ENCODE measurements around the gene PLXDC2.

PLXDC2 gene

DNA sequence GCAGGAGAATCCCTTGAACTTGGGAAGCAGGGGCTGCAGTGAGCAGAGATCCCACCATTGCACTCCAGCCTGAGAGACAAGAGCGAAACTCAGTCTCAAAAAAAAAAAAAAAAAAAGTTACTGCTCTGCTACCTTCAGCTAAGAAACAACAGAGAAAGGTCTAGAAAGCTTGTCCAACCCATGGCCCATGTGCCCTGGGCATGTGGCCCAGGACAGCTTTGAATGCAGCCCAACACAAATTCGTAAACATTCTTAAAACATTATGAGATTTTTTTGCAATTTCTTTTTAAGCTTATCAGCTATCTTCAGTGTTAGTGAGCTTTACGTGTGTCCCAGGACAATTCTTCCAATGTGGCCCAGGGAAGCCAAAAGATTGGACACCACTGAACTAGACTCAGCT lies 22.9 kb downstream of the PLXDC2 start:
- H3K27ac ChIP-seq (ENCODE audit: low read depth, low read length) = no peak overlapping the region
- H3K9ac ChIP-seq (ENCODE audit: low read length) = no peak overlapping the region
- H3K36me3 ChIP-seq (ENCODE audit: insufficient read depth, low read length) = no peaks in the 10 kb centered on the region
- peaks cover 10% of the 10 kb centered on the region for H3K4me1 ChIP-seq (ENCODE audit: insufficient read depth, low read length)
- H3K9me3 ChIP-seq (ENCODE audit: low read length) = no peaks in the 10 kb centered on the region
- H3K27me3 ChIP-seq (ENCODE audit: control insufficient read depth in 1 of 2, insufficient read depth in 2 of 2, low read length in 2 of 2) = no peaks in the 10 kb centered on the region
- H3K4me3 ChIP-seq (ENCODE audit: low read depth in 1 of 2, low read length in 2 of 2) = no peak overlapping the region

DNA sequence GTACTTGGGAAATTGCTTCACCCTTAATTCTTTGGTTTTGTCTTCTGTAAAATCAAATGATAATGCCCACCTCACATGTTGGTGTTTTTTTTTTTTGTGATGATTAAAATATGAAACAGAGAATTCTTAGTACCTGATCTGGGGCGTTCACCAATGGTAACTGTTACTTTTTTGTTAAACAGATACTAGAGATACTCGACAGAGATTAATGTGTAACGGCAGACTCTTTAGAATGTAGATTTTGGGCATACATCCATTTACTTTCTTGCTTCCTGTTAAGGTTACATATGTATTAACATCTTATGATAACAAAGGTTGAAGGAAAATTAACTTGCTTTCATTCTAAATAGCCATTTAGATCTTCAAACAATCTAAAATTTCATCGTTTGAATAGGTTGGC lies 23.3 kb downstream of the PLXDC2 start:
- H3K4me1 ChIP-seq (ENCODE audit: insufficient read depth, low read length) = peaks cover 10% of the 10 kb centered on the region
- H3K27me3 ChIP-seq (ENCODE audit: control insufficient read depth in 1 of 2, insufficient read depth in 2 of 2, low read length in 2 of 2) = no peaks in the 10 kb centered on the region
- no peaks in the 10 kb centered on the region for H3K9me3 ChIP-seq (ENCODE audit: low read length)
- no peak overlapping the region for H3K27ac ChIP-seq (ENCODE audit: low read depth, low read length)
- no peaks in the 10 kb centered on the region for H3K36me3 ChIP-seq (ENCODE audit: insufficient read depth, low read length)
- H3K4me3 ChIP-seq (ENCODE audit: low read depth in 1 of 2, low read length in 2 of 2) = no peak overlapping the region
- H3K9ac ChIP-seq (ENCODE audit: low read length) = no peak overlapping the region

DNA sequence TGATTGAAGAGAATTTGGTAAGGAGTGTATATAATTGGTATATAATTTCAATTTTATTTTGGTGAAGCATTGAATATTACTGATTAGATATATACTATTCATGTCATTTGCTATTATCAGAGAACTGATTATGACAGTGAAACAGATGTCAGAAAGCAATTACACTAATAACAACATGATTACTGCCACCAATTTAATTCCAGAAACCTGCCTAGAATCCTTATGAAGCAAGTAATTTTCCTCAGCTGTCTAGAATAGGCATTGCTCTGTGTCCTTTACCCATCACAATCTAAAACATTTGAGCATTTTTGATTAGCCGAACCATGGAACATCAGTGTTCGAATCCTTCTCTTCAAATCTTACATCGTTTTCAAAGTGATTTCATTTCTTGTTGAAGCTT lies 24.5 kb downstream of the PLXDC2 start:
- Histone ChIP-seq H3K4me3 (ENCODE audit: low read depth in 1 of 2, low read length in 2 of 2) (no peak overlapping the region), H3K36me3 (ENCODE audit: insufficient read depth, low read length) (no peaks in the 10 kb centered on the region), H3K4me1 (ENCODE audit: insufficient read depth, low read length) (peaks cover 10% of the 10 kb centered on the region), H3K9me3 (ENCODE audit: low read length) (no peaks in the 10 kb centered on the region), H3K9ac (ENCODE audit: low read length) (no peak overlapping the region), H3K27me3 (ENCODE audit: control insufficient read depth in 1 of 2, insufficient read depth in 2 of 2, low read length in 2 of 2) (no peaks in the 10 kb centered on the region), H3K27ac (ENCODE audit: low read depth, low read length) (no peak overlapping the region)

DNA sequence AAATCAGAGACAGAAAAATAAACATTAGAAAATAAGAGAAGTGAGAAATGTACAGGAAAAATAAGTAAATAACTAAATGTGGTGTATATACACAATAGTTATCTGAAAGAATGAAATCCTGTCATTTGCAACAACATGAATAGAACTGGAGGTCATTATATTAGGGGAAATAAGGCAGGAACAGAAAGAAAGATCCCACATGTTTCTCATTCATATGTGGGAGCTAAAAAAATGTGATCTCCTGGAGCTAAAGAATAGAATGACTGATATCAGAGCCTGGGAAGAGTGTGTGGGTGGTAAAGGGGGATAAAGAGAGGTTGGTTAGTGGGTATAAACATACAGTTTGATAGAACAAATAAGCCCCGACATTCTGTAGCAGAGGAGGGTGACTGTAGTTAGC lies 27.3 kb downstream of the PLXDC2 start:
- H3K36me3 ChIP-seq (ENCODE audit: insufficient read depth, low read length) = no peaks in the 10 kb centered on the region
- no peak overlapping the region for H3K27ac ChIP-seq (ENCODE audit: low read depth, low read length)
- H3K9ac ChIP-seq (ENCODE audit: low read length) = no peak overlapping the region
- H3K4me1 ChIP-seq (ENCODE audit: insufficient read depth, low read length) = peaks cover 10% of the 10 kb centered on the region
- H3K4me3 ChIP-seq (ENCODE audit: low read depth in 1 of 2, low read length in 2 of 2) = no peak overlapping the region
- no peaks in the 10 kb centered on the region for H3K27me3 ChIP-seq (ENCODE audit: control insufficient read depth in 1 of 2, insufficient read depth in 2 of 2, low read length in 2 of 2)
- H3K9me3 ChIP-seq (ENCODE audit: low read length) = no peaks in the 10 kb centered on the region

DNA sequence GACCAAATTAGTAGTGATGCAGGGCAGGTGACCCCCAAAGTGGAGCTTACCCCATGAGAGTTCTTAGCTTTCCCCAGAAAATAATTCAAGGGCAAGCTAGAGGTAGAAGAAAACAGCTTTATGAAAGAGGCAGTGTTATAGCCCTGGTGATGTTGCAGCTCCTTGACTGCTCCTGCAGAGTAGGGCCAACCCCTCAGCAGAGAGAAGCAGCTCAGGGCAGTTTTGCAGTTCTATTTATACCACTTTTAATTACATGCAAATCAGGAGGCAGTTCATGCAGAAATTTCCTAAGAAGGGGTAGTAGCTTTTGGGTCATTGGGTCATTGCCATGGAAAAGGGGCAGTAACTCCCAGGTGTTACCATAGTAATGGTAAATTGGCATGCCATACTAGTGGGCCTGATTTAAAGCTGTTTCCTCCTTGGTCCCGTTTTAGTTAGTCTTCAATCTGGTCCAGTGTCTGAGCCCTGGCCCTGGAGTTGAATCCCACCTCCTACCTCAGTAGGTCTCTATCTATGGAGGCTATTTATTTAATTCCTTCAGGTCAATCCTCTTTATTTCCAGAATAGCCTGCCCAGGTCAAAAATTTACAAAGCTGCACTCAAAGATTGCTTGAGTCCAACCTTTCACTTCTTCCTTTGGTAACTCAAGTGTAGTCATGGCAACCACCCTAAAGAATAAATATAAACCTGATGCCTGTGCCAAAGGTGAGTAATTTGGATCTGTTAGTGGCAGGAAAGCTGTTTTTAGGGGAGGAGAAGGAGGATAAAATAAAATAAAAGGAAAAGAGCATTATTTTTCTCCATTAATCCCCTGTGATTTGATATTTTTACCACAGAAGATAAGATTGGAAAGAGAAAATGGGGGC lies 29.5 kb downstream of the PLXDC2 start:
- no peak overlapping the region for H3K27ac ChIP-seq (ENCODE audit: low read depth, low read length)
- H3K9me3 ChIP-seq (ENCODE audit: low read length) = no peaks in the 10 kb centered on the region
- no peaks in the 10 kb centered on the region for H3K27me3 ChIP-seq (ENCODE audit: control insufficient read depth in 1 of 2, insufficient read depth in 2 of 2, low read length in 2 of 2)
- H3K4me3 ChIP-seq (ENCODE audit: low read depth in 1 of 2, low read length in 2 of 2) = no peak overlapping the region
- peaks cover 10% of the 10 kb centered on the region for H3K4me1 ChIP-seq (ENCODE audit: insufficient read depth, low read length)
- no peak overlapping the region for H3K9ac ChIP-seq (ENCODE audit: low read length)
- H3K36me3 ChIP-seq (ENCODE audit: insufficient read depth, low read length) = no peaks in the 10 kb centered on the region

DNA sequence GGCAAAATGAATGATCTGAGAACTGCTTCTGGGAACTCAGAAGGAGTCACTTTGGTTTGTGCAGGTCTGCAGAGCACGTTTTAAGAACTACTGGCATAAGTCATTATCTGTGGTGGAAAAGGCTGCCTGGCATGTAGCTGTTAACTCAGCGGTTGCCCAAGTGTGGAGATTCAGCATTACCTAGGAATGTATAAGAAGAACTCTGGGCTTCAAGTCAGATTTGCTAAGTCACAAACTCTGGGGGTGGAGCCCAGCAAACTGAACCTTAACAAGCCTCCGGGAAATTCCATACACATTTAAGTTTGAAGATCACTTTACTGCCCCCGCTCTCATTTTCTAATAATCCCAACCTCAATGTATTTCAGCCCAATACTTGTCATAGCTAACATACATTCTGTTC lies 31.1 kb downstream of the PLXDC2 start:
- Histone ChIP-seq H3K4me3 (ENCODE audit: low read depth in 1 of 2, low read length in 2 of 2) (no peak overlapping the region), H3K36me3 (ENCODE audit: insufficient read depth, low read length) (no peaks in the 10 kb centered on the region)

DNA sequence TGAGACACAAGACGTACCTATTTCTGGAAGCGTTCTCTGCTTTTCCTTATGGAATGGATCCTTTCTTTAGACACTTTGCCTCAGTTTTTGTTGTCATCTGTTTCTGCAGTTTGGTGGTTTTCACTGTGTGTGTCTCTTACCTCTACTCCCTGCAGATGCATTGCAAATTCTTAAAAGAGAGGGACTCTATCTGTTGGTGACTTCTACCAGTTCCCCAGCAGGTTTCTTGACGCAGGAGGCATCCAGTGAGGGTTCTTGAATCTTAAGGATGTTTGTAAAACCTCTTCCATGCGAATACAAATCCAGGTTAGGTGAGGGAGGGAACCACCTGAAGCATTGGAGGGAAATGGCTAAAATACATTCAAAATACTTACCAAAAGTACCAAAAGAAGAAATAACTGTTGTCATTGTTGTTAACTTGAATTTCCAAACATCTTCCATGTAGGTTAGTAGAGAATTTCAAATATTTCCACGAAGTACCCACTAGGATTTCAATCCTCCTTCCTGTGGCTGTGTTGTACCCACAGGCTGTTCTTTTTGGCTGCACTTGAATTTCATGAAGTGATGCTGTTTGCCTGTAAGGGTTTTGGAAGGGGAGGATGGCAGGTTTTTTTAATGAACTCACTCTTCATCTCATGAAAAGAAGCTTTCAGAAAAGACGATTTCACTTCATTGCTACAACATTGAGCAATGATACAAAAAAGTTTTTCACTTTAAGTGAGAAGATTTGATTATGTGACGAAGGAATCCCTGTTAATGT lies 32.2 kb downstream of the PLXDC2 start:
- Histone ChIP-seq H3K36me3 (ENCODE audit: insufficient read depth, low read length) (no peaks in the 10 kb centered on the region), H3K9me3 (ENCODE audit: low read length) (no peaks in the 10 kb centered on the region), H3K27ac (ENCODE audit: low read depth, low read length) (no peak overlapping the region), H3K27me3 (ENCODE audit: control insufficient read depth in 1 of 2, insufficient read depth in 2 of 2, low read length in 2 of 2) (no peaks in the 10 kb centered on the region), H3K4me3 (ENCODE audit: low read depth in 1 of 2, low read length in 2 of 2) (no peak overlapping the region), H3K9ac (ENCODE audit: low read length) (no peak overlapping the region), H3K4me1 (ENCODE audit: insufficient read depth, low read length) (peaks cover 5% of the 10 kb centered on the region)

More for the DNA sequence above, 31.1 kb downstream of the PLXDC2 start:
- H3K4me1 ChIP-seq (ENCODE audit: insufficient read depth, low read length) = peaks cover 7% of the 10 kb centered on the region
- H3K27ac ChIP-seq (ENCODE audit: low read depth, low read length) = no peak overlapping the region
- H3K9me3 ChIP-seq (ENCODE audit: low read length) = no peaks in the 10 kb centered on the region
- no peaks in the 10 kb centered on the region for H3K27me3 ChIP-seq (ENCODE audit: control insufficient read depth in 1 of 2, insufficient read depth in 2 of 2, low read length in 2 of 2)
- H3K9ac ChIP-seq (ENCODE audit: low read length) = no peak overlapping the region

DNA sequence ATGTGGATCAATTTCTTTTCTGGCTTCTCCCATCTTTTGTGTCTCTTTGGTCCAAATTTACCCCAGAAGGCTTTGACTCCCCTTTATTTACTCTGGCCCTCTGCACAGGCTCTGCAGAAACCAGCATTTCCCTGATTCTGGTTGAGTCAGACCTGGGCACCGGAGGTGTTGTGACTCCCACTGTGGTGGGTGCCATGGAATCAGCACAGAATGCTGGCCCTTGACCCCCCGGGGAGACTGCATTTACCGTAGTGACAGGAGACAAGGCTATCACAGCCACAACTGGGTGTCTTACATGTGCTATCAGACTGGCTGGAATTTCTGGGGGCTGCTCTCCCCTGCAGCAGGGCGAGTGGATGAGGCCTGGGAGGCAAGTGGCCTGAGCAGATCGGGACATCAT lies 37.6 kb downstream of the PLXDC2 start:
- no peak overlapping the region for H3K4me3 ChIP-seq (ENCODE audit: low read depth in 1 of 2, low read length in 2 of 2)
- H3K27me3 ChIP-seq (ENCODE audit: control insufficient read depth in 1 of 2, insufficient read depth in 2 of 2, low read length in 2 of 2) = no peaks in the 10 kb centered on the region
- no peaks in the 10 kb centered on the region for H3K4me1 ChIP-seq (ENCODE audit: insufficient read depth, low read length)
- H3K9me3 ChIP-seq (ENCODE audit: low read length) = no peaks in the 10 kb centered on the region
- no peaks in the 10 kb centered on the region for H3K36me3 ChIP-seq (ENCODE audit: insufficient read depth, low read length)
- H3K9ac ChIP-seq (ENCODE audit: low read length) = no peak overlapping the region
- no peak overlapping the region for H3K27ac ChIP-seq (ENCODE audit: low read depth, low read length)

DNA sequence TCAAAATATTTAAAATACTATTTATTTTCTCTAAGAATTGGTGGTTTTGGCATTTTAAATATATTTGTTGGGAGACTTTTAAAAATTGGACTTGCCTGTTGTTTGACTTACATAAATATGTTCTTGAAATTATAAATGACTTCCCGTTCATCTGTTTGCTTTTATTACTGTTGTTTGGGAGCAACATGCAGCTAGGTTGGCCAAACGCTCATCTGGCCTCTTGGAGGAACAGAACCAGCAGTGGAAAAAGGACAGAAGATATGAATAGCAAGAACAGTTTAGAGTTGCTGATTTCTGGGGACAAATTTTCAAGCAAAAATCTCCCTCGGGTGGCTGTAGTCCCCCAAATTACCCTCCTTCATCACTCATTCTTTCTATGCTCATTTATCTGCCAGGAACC lies 41.6 kb downstream of the PLXDC2 start:
- Histone ChIP-seq H3K36me3 (ENCODE audit: insufficient read depth, low read length) (no peaks in the 10 kb centered on the region), H3K27me3 (ENCODE audit: control insufficient read depth in 1 of 2, insufficient read depth in 2 of 2, low read length in 2 of 2) (no peaks in the 10 kb centered on the region), H3K9ac (ENCODE audit: low read length) (no peak overlapping the region), H3K4me3 (ENCODE audit: low read depth in 1 of 2, low read length in 2 of 2) (no peak overlapping the region), H3K27ac (ENCODE audit: low read depth, low read length) (no peak overlapping the region), H3K9me3 (ENCODE audit: low read length) (no peaks in the 10 kb centered on the region), H3K4me1 (ENCODE audit: insufficient read depth, low read length) (peaks cover 7% of the 10 kb centered on the region)

DNA sequence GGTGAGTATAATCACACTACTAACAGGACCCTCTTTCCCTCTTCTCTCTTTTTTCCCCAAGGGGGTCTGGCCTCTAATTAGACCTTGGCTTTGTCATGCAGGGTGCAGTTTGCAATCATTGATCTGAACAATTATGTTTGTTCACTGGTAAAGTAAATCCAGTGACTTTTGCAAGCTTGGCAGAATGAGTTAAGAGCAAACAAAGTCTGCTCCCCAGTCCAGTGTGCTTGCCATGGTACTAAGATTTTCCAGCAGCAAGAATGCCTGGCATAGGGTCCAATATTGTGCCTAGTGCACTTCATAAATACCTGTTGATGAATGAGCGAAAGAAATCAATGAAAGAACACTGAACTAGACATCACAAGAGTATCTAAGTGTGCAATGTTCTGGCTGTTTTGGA lies 43.9 kb downstream of the PLXDC2 start:
- Histone ChIP-seq H3K36me3 (ENCODE audit: insufficient read depth, low read length) (no peaks in the 10 kb centered on the region), H3K27me3 (ENCODE audit: control insufficient read depth in 1 of 2, insufficient read depth in 2 of 2, low read length in 2 of 2) (no peaks in the 10 kb centered on the region), H3K9ac (ENCODE audit: low read length) (no peak overlapping the region), H3K27ac (ENCODE audit: low read depth, low read length) (no peak overlapping the region), H3K4me3 (ENCODE audit: low read depth in 1 of 2, low read length in 2 of 2) (no peak overlapping the region), H3K4me1 (ENCODE audit: insufficient read depth, low read length) (peaks cover 11% of the 10 kb centered on the region), H3K9me3 (ENCODE audit: low read length) (no peaks in the 10 kb centered on the region)

DNA sequence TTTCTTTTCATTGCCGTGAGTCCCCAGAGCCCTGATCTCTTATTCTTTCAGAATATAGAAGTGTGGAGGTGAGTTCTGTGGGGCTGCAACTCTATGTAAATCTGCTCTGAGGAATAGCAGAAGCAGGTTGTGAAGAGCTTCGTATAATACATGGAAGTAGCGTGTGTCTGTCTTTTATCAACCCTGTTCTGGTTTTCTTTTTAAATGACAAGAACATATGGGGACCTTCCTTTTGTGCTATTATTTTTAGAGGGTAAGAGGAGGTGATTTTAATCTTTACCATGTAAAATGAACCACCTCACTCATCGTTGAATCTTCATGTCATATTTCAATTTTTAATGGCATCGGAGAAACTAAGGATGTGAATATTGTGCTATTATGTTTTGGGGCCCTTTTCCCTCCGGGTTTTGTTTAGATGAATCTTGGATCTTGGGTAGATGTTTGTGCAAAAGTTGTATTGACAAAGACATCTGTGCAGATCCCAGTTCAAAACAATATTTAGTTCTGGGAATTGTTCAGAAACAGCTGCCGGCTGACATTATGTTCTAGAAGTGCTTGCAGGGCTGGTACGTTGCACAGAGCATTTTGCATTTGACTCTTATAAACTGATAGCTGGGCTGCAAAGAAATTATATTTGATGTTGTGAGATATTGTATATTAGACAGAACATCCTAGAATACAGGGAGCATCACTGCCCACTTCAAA lies 46.7 kb downstream of the PLXDC2 start:
- H3K27ac ChIP-seq (ENCODE audit: low read depth, low read length) = no peak overlapping the region
- no peaks in the 10 kb centered on the region for H3K27me3 ChIP-seq (ENCODE audit: control insufficient read depth in 1 of 2, insufficient read depth in 2 of 2, low read length in 2 of 2)
- H3K4me1 ChIP-seq (ENCODE audit: insufficient read depth, low read length) = peaks cover 14% of the 10 kb centered on the region
- H3K9ac ChIP-seq (ENCODE audit: low read length) = no peak overlapping the region
- H3K9me3 ChIP-seq (ENCODE audit: low read length) = no peaks in the 10 kb centered on the region
- H3K4me3 ChIP-seq (ENCODE audit: low read depth in 1 of 2, low read length in 2 of 2) = peak overlapping the region in 1 of 2 donors; percentile 4
- H3K36me3 ChIP-seq (ENCODE audit: insufficient read depth, low read length) = no peaks in the 10 kb centered on the region

All from muscle layer of colon (tissue), 2 donors.